Skeletal muscle satellite cell (primary cell): ENCODE data around the gene ISX.
"Not testable (repeated sequence)": the region's sequence is repeated elsewhere in the genome, so short reads cannot be mapped to it uniquely, and the experiment has no call there.

Experiments used
- H3K27me3 ChIP-seq: 2 replicates; pipeline ENCODE4 v1.7.0; 2013; ENCODE audit warnings: low read length; ENCODE audit not compliant: control insufficient read depth, insufficient read depth
- H3K36me3 ChIP-seq: 2 replicates; pipeline ENCODE4 v1.7.0; 2013; ENCODE audit warnings: mild to moderate bottlenecking, control low read depth, low read length; ENCODE audit not compliant: insufficient read depth
- H3K4me1 ChIP-seq: 2 replicates; pipeline ENCODE4 v1.7.0; 2013; ENCODE audit warnings: low read length; ENCODE audit not compliant: control insufficient read depth, insufficient read depth
- H3K4me2 ChIP-seq: 2 replicates; pipeline ENCODE4 v1.7.0; 2013; ENCODE audit warnings: mild to moderate bottlenecking, low read length
- H3K4me3 ChIP-seq: 2 replicates; pipeline ENCODE4 v1.7.0; 2013; ENCODE audit warnings: low read length
- H3K9ac ChIP-seq: 2 replicates; pipeline ENCODE4 v1.7.0; 2013; ENCODE audit warnings: mild to moderate bottlenecking, low read depth, low read length, moderate library complexity
- H3K9me3 ChIP-seq: replicated peaks from 2 replicates; pipeline ENCODE4 v1.7.0; 2013; ENCODE audit warnings: mild to moderate bottlenecking, control low read depth, low read length

ISX gene

DNA sequence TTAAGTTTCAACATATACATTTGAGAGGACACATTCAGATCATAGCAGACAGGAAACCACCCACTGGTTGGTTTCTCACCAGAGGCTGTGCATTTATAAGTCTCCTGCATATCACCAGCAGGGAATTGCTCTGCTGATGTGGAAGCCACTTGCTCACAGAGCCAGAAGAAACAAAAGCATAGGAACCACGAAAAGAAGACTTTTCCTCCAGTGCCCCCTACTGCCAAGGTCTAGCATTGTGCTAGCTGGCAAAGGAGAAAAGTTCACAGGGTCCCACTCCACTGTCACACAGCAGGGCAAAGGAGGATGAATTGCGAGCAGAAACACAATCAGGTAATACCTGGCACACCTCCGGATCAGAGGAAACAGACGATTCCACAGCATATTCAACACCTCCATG, 28.9 kb upstream of the ISX start:
- Histone ChIP-seq H3K4me2 (no peak overlapping the region), H3K9me3 (no peaks in the 10 kb centered on the region), H3K4me1 (no peaks in the 10 kb centered on the region), H3K4me3 (no peak overlapping the region), H3K27me3 (no peaks in the 10 kb centered on the region), H3K36me3 (no peaks in the 10 kb centered on the region), H3K9ac (no peak overlapping the region)

DNA sequence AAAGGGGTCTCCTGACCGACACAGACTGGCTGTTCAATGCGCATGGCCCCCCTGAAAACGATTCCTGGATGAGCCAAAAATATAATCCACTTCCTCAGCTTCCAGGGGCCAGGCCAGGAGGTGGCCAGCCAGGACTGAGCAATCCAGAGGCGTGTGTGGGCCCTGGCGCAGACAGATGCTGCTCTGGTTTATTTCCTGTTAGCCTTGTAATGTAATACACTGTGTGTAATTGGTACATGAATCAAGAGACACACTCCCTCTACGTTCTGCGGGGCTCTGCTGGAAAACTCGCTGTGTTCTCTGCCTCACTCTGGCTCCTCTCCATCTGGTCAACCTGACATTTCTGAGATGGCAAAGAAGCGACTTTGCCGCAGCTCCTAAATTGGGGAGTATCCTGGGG, 26.3 kb upstream of the ISX start:
- Histone ChIP-seq H3K36me3 (no peaks in the 10 kb centered on the region), H3K4me1 (no peaks in the 10 kb centered on the region), H3K4me2 (no peak overlapping the region), H3K4me3 (no peak overlapping the region), H3K9ac (no peak overlapping the region), H3K27me3 (no peaks in the 10 kb centered on the region), H3K9me3 (no peaks in the 10 kb centered on the region)

DNA sequence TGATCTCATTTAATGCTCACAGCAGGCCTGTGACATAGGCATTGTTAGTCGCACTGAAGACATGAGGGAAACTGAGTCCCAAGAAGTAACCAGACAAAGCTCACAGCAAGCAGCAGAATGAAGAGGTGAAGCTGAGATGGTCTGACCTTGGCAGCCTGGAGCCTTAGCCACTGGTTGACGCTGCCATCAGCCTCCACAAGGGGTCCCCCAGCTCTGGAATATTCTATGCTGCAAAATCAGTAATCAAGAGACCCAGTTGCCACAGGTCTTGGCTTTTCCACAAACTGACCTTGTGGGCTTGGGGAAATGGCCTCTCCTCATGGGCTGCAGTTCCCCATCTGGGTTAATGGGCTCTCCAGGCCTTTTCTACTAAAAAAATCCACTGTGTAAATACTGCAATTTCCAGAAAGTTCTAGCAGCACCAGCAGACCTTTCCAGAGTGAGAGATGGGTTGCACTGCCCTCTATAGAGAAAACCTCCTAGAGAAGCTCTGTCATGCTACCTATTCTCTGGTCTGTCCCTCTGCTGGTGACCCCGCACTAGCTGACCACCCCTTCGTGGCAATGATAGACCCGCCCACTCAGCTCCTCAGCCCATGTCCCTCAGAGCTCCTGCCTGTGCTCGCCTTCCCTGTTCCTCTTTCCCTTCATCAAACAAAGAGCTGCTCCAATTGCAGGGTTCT, 22.6 kb upstream of the ISX start:
- H3K4me2 ChIP-seq: no peak overlapping the region
- no peaks in the 10 kb centered on the region for H3K27me3 ChIP-seq

DNA sequence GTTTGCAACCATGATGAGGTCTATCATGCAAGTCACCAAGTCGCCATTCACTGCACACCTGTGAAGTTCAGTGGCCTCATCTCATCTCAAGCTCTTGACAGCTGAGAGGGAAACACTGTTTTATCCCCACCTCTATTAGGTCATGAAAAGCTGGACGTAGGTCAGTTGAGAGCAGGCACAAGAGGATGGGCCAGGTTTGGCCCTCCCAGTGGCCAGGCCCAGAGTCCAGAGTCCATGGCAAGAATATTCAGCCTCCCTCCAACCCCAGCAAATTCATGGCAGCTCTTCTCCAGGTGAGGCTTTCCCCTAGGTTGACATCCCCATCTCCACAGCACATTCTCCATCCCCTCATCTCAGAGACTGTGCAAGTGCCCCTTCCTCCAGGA, 22.0 kb upstream of the ISX start:
- Histone ChIP-seq H3K9me3 (no peaks in the 10 kb centered on the region), H3K36me3 (no peaks in the 10 kb centered on the region), H3K9ac (no peak overlapping the region), H3K27me3 (no peaks in the 10 kb centered on the region), H3K4me2 (no peak overlapping the region), H3K4me1 (no peaks in the 10 kb centered on the region), H3K4me3 (no peak overlapping the region)

More for the DNA sequence above, 22.6 kb upstream of the ISX start:
- H3K9me3 ChIP-seq: no peaks in the 10 kb centered on the region
- no peak overlapping the region for H3K4me3 ChIP-seq
- no peak overlapping the region for H3K9ac ChIP-seq
- no peaks in the 10 kb centered on the region for H3K36me3 ChIP-seq
- no peaks in the 10 kb centered on the region for H3K4me1 ChIP-seq

DNA sequence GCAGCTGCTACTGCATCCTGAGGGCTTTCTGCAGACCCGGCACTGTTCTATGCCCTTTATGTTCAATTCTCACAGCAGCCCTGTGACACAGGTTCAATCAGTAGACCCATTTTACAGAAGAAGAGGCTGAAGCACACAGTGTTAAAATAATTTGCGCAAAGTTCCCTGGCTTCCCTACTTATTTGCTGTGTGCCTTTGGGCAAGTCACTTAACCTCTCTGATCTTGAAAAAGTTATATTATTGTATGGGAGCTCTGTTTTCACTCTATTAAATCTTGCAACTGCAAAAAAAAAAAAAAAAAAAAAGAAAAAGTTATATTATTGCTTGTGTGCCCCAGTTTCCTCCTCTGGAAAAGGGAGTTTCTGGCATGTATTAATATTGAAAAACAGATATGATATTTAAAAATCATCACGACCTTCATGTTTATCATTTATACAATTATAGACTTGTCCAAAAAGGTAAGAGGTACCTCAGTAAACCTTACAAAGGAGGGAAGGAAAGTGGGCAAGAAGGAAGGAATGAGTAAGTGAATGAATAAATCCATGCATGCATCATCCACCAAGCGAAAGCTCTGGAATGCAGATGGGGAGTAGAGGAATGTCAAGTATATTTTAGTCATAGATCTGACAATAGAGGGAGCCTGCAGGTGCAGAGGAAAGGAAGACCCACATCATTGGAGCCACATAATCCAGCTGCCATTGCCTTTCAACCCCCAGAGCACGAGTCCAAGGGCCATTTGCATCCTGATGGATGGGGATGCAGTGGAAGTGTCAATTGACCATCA, 21.2 kb upstream of the ISX start:
- no peaks in the 10 kb centered on the region for H3K9me3 ChIP-seq

DNA sequence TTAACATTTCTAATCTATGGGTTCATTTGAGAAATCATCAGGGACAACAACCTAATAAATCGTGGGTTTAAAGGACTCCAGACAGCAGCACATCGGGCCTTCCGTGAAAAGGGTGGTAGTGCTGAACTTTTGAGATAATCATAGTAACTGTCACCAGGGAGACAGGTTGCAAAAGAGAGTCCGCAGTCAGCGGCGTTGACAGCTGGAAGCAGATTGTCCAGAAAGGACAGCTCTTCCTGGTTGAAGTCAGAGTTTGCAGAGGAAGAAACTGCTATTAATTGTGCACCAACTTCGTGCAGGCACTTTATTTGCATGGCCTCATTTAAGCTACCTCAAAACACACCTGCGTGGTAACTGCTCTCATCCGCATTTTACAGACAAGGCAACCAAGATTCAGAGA, 20.5 kb upstream of the ISX start:
- Histone ChIP-seq H3K9me3 (no peaks in the 10 kb centered on the region), H3K4me3 (no peak overlapping the region), H3K27me3 (no peaks in the 10 kb centered on the region), H3K36me3 (no peaks in the 10 kb centered on the region), H3K4me1 (no peaks in the 10 kb centered on the region), H3K4me2 (no peak overlapping the region), H3K9ac (no peak overlapping the region)

More for the DNA sequence above, 21.2 kb upstream of the ISX start:
- Histone ChIP-seq H3K36me3 (no peaks in the 10 kb centered on the region), H3K4me2 (no peak overlapping the region), H3K27me3 (no peaks in the 10 kb centered on the region), H3K9ac (no peak overlapping the region), H3K4me1 (no peaks in the 10 kb centered on the region), H3K4me3 (no peak overlapping the region)

DNA sequence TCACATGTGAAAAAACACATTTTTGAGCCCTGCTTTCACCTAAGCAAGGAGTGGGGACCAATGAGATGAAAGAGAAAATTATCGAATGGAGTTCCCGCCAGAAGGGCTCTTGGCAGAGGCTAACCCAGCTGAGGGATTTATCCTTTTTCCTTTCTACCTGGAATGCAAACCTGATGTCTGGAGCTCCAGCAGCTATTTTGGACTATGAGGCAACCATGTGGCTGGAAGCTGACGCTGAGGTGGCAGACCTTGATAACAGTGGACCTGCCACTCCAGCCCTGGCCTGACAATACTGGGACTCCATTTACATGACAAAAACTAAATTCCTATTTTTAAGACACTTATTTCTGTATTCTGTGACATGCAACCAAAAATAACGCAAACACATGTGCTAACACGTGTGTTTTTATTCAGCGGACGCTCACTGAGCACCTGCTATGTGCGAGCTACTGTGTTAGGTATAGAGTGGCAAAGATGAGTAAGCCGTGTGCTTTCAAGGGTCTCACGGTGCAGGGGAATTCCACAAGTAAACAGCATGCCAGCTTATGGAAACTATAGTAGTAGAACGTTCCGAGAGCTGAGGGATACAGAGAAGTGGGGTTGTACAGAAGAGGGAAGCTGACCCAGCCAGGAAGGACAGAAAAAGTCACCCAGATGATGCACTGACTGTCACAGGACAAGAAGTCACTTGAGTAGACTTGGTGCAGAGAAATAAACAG, 19.1 kb upstream of the ISX start:
- Histone ChIP-seq H3K9me3 (no peaks in the 10 kb centered on the region), H3K4me1 (no peaks in the 10 kb centered on the region), H3K4me2 (no peak overlapping the region), H3K4me3 (no peak overlapping the region), H3K9ac (no peak overlapping the region), H3K36me3 (no peaks in the 10 kb centered on the region), H3K27me3 (no peaks in the 10 kb centered on the region)

DNA sequence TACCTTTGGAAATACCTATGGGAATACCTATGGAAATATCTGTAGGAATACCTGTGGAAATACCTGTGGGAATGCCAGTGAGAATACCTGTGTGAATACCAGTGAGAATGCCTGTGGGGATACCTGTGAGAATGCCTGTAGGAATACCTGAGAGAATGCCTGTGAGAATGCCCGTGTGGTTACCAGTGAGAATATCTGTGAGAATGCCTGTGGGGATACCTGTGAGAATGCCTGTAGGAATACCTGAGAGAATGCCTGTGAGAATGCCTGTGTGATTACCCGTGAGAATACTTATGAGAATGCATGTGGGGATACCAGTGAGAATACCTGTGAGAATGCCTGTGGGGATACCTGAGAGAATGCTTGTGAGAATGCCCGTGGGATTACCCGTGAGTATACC, 15.9 kb upstream of the ISX start:
- H3K4me3 ChIP-seq, H3K4me2 ChIP-seq, H3K9ac ChIP-seq, H3K9me3 ChIP-seq, H3K27me3 ChIP-seq, H3K4me1 ChIP-seq, H3K36me3 ChIP-seq: not testable (repeated sequence)

DNA sequence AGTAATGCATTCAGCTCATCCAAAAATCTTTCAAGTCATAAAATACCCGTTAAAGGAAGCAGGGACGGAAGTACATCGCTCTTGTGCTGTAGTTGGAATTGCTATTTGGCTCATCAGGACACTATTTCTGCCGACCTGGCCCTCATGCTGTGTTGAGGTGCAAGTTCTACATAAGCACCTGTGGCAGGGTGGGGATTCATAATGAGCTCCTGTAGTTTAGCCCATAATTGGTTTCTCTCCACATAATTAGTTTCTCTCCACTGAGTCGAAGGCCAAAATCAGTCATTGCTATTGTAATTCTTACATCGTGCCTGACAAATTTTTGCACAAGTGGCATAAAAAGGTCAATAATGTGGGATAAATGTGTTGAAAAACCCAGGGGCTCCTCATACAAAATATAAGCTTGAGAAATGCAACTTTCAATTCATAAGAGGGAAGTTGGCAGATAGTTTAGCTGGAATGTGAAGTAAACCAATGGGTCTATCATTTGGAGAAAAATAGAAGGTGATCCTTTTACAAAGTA, 14.9 kb upstream of the ISX start:
- Histone ChIP-seq H3K9me3 (no peaks in the 10 kb centered on the region), H3K4me3 (no peak overlapping the region), H3K27me3 (no peaks in the 10 kb centered on the region), H3K36me3 (no peaks in the 10 kb centered on the region), H3K4me2 (no peak overlapping the region), H3K9ac (no peak overlapping the region), H3K4me1 (no peaks in the 10 kb centered on the region)

DNA sequence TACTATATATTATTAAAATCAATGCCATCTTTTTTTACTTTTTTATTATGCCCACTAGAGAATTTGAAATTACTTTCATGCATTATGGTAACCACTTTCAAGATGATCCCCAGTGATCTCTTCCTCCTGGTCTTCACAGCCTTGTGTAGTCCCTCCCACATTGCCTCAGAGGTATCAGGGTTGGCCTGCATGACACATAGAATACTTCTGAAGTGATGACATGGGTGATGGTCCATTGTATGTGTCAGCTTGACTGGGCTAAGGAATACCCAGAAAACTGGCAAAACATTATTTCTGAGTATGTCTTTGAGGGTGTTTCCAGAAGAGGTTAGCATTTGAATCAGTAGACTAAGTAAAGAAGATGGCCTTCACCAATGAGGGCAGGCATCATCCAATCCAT, 14.2 kb upstream of the ISX start:
- no peaks in the 10 kb centered on the region for H3K4me1 ChIP-seq
- no peaks in the 10 kb centered on the region for H3K9me3 ChIP-seq
- no peak overlapping the region for H3K9ac ChIP-seq
- H3K4me3 ChIP-seq: no peak overlapping the region
- H3K4me2 ChIP-seq: no peak overlapping the region
- H3K27me3 ChIP-seq: no peaks in the 10 kb centered on the region
- H3K36me3 ChIP-seq: no peaks in the 10 kb centered on the region

DNA sequence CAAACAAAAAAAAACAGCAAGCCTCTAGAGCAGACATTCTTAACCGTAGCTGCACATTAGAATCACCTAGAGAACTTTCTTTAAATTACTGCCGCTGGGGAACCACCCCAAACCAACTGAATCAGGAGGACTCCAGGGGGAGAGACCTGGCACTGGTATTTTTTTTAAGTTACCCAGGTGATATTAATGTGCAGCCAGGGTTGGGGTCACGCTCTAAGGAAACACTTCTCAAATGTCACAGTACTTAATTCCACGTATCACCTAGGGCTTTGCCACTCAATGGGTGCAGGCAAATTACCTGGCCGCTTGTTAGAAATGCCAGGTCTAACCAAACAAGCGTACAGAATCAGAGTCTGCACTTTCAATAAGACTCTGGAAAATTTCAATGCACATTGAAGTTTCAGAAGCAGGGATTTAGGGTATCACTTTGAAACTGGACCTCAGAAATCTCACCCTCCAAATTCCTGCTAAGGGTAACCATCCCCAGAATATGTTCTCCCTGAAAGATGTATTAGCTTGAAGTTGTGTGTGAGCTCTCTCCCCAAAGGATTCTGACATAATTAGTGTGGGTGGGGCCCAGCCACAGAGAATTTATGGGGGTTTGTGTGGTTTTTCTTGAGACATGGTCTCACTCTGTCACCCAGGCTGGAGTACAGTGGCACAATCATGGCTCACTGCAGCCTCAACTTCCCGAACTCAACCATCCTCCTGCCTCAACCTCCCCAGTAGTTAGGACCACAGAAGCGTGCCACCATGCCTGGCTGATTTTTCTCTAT, 12.7 kb upstream of the ISX start:
- Histone ChIP-seq H3K9me3 (no peaks in the 10 kb centered on the region), H3K4me3 (no peak overlapping the region), H3K27me3 (no peaks in the 10 kb centered on the region), H3K4me1 (no peaks in the 10 kb centered on the region), H3K9ac (no peak overlapping the region), H3K4me2 (no peak overlapping the region), H3K36me3 (no peaks in the 10 kb centered on the region)
